Naive thymus-derived CD4-positive, alpha-beta T cell (primary cell): ENCODE results near the gene CD3D. TPM values are rescaled to one million over a fixed set of nuclear protein-coding genes. Genes with fewer than 3 reads are reported as not detected.

Experiments used
- ATAC-seq: fragments of 150-1000 bp; cut with Tn5 transposase; 2 replicates; pipeline ENCODE4 v1.10.0; 2021; ENCODE audit warnings: mild to moderate bottlenecking, moderate library complexity
- CTCF ChIA-PET: fragments of 350-600 bp; sonication (Branson Sonifier 250); formaldehyde crosslinking; loops from one replicate; lab custom pipeline; 2021; ENCODE audit warnings: antibody characterized with exemption; lab: Charles Lee
- POLR2A ChIA-PET: fragments of 350-600 bp; sonication (Branson Sonifier 250); formaldehyde crosslinking; loops from one replicate; lab custom pipeline; 2021; ENCODE audit warnings: antibody characterized with exemption, inconsistent platforms; lab: Charles Lee
- DNase-seq, 9 donors: peaks; one replicate each; pipeline versions ENCODE4 v3.0.0 to v3.0.0-alpha.2; 2020 to 2022; ENCODE audit warnings: mixed read lengths in 1 of 9
- H3K27ac ChIP-seq: one replicate; pipeline ENCODE4 v1.7.0; 2013; ENCODE audit warnings: mild to moderate bottlenecking, low read depth, low read length, moderate library complexity
- H3K27me3 ChIP-seq, 2 donors: one replicate each; pipeline ENCODE4 v1.7.0; 2013; ENCODE audit warnings: low read length in 2 of 2, mild to moderate bottlenecking in 2 of 2, moderate library complexity in 2 of 2; ENCODE audit not compliant: control insufficient read depth in 2 of 2, insufficient read depth in 2 of 2
- H3K36me3 ChIP-seq, 3 experiments: 1 replicate in 2 of 3; 2 replicates in 1 of 3; pipeline ENCODE4 v1.7.0; 2013; ENCODE audit warnings: low read length in 3 of 3, mild to moderate bottlenecking in 3 of 3, moderate library complexity in 1 of 3; ENCODE audit not compliant: insufficient read depth in 3 of 3, control insufficient read depth in 2 of 3
- H3K4me1 ChIP-seq, 2 donors: one replicate each; pipeline ENCODE4 v1.7.0; 2013; ENCODE audit warnings: low read length in 2 of 2, mild to moderate bottlenecking in 2 of 2, moderate library complexity in 1 of 2; ENCODE audit not compliant: control insufficient read depth in 2 of 2, insufficient read depth in 2 of 2
- H3K4me3 ChIP-seq: 2 replicates; pipeline ENCODE4 v1.7.0; 2013; ENCODE audit warnings: mild to moderate bottlenecking, low read length
- H3K9me3 ChIP-seq, 3 experiments: 1 replicate in 2 of 3; 2 replicates in 1 of 3; pipeline ENCODE4 v1.7.0; 2013; ENCODE audit warnings: low read length in 3 of 3; ENCODE audit not compliant: control insufficient read depth in 2 of 3
- H3K27ac Mint-ChIP-seq, 9 donors: one replicate each; pipeline ENCODE4 v1.8.0; 2020 to 2022; ENCODE audit warnings: mixed read lengths in 9 of 9, mild to moderate bottlenecking in 8 of 9, moderate library complexity in 5 of 9, inconsistent platforms in 2 of 9
- H3K27me3 Mint-ChIP-seq, 5 donors: one replicate each; pipeline ENCODE4 v1.8.0; 2021 to 2022; ENCODE audit warnings: mixed read lengths in 5 of 5, mild to moderate bottlenecking in 1 of 5
- H3K36me3 Mint-ChIP-seq, 5 donors: one replicate each; pipeline ENCODE4 v1.8.0; 2020 to 2022; ENCODE audit warnings: mixed read lengths in 5 of 5, mild to moderate bottlenecking in 3 of 5, inconsistent platforms in 1 of 5
- H3K4me1 Mint-ChIP-seq, 7 donors: one replicate each; pipeline ENCODE4 v1.8.0; 2020 to 2022; ENCODE audit warnings: mixed read lengths in 7 of 7, mild to moderate bottlenecking in 3 of 7, inconsistent platforms in 1 of 7
- H3K4me3 Mint-ChIP-seq, 10 donors: one replicate each; pipeline ENCODE4 v1.8.0; 2020 to 2022; ENCODE audit warnings: mild to moderate bottlenecking in 10 of 10, mixed read lengths in 10 of 10, moderate library complexity in 6 of 10, inconsistent platforms in 2 of 10
- H3K9me3 Mint-ChIP-seq, 11 donors: one replicate each; pipeline ENCODE4 v1.8.0; 2020 to 2022; ENCODE audit warnings: mixed read lengths in 11 of 11, mild to moderate bottlenecking in 4 of 11, inconsistent platforms in 1 of 11, moderate library complexity in 1 of 11
- intact Hi-C, 2 donors: fragments of 100-400 bp; cut with micrococcal nuclease; formaldehyde crosslinking; loops; one replicate each; pipeline ENCODE4 v1.15.1; 2023
- polyA plus RNA-seq, 2 donors: library from polyadenylated mRNA; unstranded; fragments of 300-500 nt; fragmentation: Illumina TruSeq; gene quantifications; one replicate each; pipeline ENCODE4 v1.2.3, GENCODE V29; 2021
- total RNA-seq, 6 experiments: library from RNA in 5 of 6; stranded (reverse) in 5 of 6; gene quantifications; 1 replicate in 5 of 6; 2 replicates in 1 of 6; pipeline ENCODE4 v1.2.3 and lab custom pipeline; 2021 to 2026

Gene CD3D
- total and polyA plus RNA-seq, 7 experiments from 2014 or later, result 232 to 1,287 (median 394) TPM

DNA sequence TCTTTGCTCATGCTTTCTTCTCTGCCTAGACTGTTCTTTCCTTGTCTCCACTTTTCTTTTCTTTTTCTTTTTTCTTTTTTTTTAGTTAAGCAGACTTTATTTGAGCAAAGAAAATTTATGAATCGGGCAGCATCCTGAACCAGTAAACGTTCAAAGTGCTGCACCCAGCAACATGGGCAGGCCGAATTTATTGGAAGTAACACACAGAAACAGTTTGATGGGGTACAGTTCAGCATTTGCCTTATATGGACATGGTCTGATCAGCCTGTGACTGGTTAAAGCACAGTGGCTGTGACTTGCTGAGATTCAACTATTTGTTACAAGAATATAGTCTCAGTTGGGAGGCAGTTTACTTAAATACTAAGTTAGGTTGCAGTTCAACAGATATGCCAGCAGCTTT lies 22.0 kb downstream of the CD3D start:
- no peaks in the 10 kb centered on the region for H3K27me3 ChIP-seq
- H3K36me3 ChIP-seq, result peaks cover 0 to 1% (median 0%) of the 10 kb centered on the region in 3 experiments
- intact Hi-C loops, result no loop called here
- no peaks in the 10 kb centered on the region for H3K9me3 ChIP-seq
- H3K9me3 Mint-ChIP-seq, result peaks cover 0 to 8% (median 1%) of the 10 kb centered on the region in 11 donors
- DNase-seq, result no peak
- peaks cover 44 to 73% of the 10 kb centered on the region in 2 donors for H3K4me1 ChIP-seq
- ChIA-PET CTCF (interaction anchor here (1.1 kb wide), 2 partner anchors 8 to 25 kb away, joined by 3 to 4 read pairs; no protein-coding TSS in a partner anchor), POLR2A (interaction anchor here (0.5 to 1.2 kb wide), 3 partner anchors 8 to 143 kb away, joined by 3 to 4 read pairs (median 3); no protein-coding TSS in a partner anchor)
- no peak overlapping the region for H3K4me3 ChIP-seq
- H3K4me1 Mint-ChIP-seq, result peaks cover 53 to 93% (median 82%) of the 10 kb centered on the region in 7 donors
- no peaks in the 10 kb centered on the region for H3K27me3 Mint-ChIP-seq
- H3K4me3 Mint-ChIP-seq, result peak overlapping the region in 6 of 10 donors; percentile 0 to 87 (median 77)
- peak overlapping the region; percentile 48 to 100 (median 97) for H3K27ac Mint-ChIP-seq
- no peak for ATAC-seq
- peaks cover 3 to 52% (median 41%) of the 10 kb centered on the region in 5 donors for H3K36me3 Mint-ChIP-seq
- no peak overlapping the region for H3K27ac ChIP-seq

DNA sequence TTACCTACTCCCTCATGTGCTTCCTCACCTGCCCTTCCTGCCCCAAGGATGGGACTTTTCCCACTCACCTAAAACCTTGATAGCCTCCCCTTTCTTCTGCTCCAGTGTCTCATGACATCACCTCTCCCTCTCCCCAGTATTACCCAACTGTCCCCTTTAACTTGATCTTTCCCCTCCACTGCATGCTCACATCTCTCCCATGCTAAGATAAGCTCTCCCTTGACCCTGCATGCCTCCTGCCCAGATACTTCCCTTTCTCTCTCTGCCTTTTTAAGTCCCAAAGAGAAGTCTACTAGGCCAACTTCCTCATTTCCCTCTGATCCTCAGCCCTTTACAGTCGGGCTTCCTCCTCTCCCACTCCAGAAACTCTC lies 23.2 kb downstream of the CD3D start:
- Mint-ChIP-seq H3K9me3 (peaks cover 0 to 8% (median 1%) of the 10 kb centered on the region in 11 donors), H3K36me3 (peaks cover under 1 to 55% (median 44%) of the 10 kb centered on the region in 5 donors), H3K4me3 (peak overlapping the region; percentile 3 to 87 (median 70)), H3K27me3 (no peaks in the 10 kb centered on the region), H3K4me1 (peaks cover 60 to 99% (median 86%) of the 10 kb centered on the region in 7 donors), H3K27ac (peak overlapping the region; percentile 62 to 100 (median 97))
- no peak for ATAC-seq
- intact Hi-C loops, result no loop called here
- Histone ChIP-seq H3K27me3 (no peaks in the 10 kb centered on the region), H3K4me1 (peaks cover 50 to 84% of the 10 kb centered on the region in 2 donors), H3K9me3 (no peaks in the 10 kb centered on the region), H3K4me3 (peak overlapping the region; percentile 14), H3K36me3 (peaks cover 1 to 12% (median 3%) of the 10 kb centered on the region in 3 experiments), H3K27ac (peak overlapping the region; percentile 61)
- no peak for DNase-seq
- POLR2A ChIA-PET, result interaction anchor here (0.7 to 1.2 kb wide), 3 partner anchors 9 to 253 kb away, joined by 3 to 4 read pairs (median 3); partner anchors contain the start of gene ARCN1
- CTCF ChIA-PET, result interaction anchor here (0.8 to 1.1 kb wide), 3 partner anchors 13 to 24 kb away, joined by 3 to 4 read pairs (median 3); no protein-coding TSS in a partner anchor

DNA sequence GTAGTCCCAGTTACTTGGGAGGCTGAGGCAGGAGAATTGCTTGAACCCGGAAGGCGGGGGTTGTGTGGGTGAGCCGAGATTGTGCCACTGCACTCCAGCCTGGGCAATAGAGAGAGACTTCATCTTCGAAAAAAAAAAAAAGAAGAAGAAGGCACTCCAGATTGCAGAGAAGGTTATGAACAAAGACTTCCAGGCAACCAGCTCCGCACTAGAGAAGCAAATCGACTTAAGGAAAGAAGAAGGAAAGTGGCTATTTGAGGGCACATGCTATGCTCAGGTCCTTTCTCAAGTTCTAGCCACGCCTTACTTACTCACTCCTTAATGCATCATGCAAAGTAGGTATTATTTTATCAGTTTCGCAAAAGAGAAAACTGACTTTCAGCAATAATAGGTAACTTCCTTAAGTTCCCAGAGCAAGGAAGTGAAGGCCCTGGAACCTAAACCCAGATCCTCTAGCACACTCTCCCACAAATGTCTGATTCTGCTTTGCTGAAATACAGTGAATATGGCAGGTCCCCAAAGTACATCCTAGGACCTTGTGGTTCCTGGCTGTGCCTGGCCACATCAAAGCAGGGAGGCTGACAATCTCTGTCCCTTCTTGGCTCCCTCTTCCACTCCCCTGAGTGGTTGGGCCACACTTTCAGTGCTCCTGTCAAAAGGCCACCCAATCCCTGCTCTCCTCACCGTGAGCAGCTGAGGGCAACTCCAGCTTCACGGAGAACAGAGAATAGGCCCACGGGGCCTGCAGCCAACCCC lies 23.7 kb downstream of the CD3D start:
- Mint-ChIP-seq H3K4me3 (peak overlapping the region; percentile 12 to 87 (median 70)), H3K9me3 (peaks cover 0 to 8% (median 1%) of the 10 kb centered on the region in 11 donors)

DNA sequence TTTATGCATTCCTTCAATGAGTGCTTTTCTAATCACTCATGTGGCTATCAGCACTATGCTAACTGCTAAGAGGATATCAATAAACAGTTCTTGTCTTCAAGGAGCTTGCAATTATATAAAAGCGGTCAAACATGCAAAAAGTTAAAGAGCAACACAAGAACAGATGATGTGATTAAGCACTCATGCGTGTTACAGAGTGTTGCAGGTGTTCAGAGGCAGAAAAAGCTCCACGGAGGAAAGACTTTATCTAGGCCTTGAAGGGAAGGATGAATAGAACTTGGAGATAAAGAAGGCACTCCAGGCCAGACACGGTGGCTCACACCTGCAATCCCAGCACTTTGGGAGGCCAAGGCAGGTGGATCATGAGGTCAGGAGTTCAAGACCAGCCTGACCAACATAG lies 24.4 kb downstream of the CD3D start:
- POLR2A ChIA-PET, result no interaction called here
- Histone ChIP-seq H3K4me1 (peaks cover 50 to 96% of the 10 kb centered on the region in 2 donors), H3K27ac (peak overlapping the region; percentile 61), H3K27me3 (no peaks in the 10 kb centered on the region), H3K4me3 (peak overlapping the region; percentile 14), H3K9me3 (no peaks in the 10 kb centered on the region), H3K36me3 (peaks cover 13 to 24% (median 14%) of the 10 kb centered on the region in 3 experiments)
- no peak for DNase-seq
- peaks cover 0 to 8% (median 1%) of the 10 kb centered on the region in 11 donors for H3K9me3 Mint-ChIP-seq
- intact Hi-C loops, result no loop called here
- peaks cover 66 to 99% (median 86%) of the 10 kb centered on the region in 7 donors for H3K4me1 Mint-ChIP-seq
- no peak for ATAC-seq
- peak overlapping the region; percentile 4 to 87 (median 68) for H3K4me3 Mint-ChIP-seq
- no peaks in the 10 kb centered on the region for H3K27me3 Mint-ChIP-seq
- peak overlapping the region; percentile 42 to 100 (median 97) for H3K27ac Mint-ChIP-seq
- CTCF ChIA-PET, result no interaction called here
- H3K36me3 Mint-ChIP-seq, result peaks cover 9 to 57% (median 42%) of the 10 kb centered on the region in 5 donors

More for the DNA sequence above, 23.7 kb downstream of the CD3D start:
- no peak for ATAC-seq
- H3K27me3 Mint-ChIP-seq, result no peaks in the 10 kb centered on the region
- H3K27ac Mint-ChIP-seq, result peak overlapping the region; percentile 62 to 100 (median 97)
- peaks cover 7 to 17% (median 8%) of the 10 kb centered on the region in 3 experiments for H3K36me3 ChIP-seq
- peak overlapping the region; percentile 14 for H3K4me3 ChIP-seq
- H3K27me3 ChIP-seq, result no peaks in the 10 kb centered on the region
- H3K4me1 ChIP-seq, result peaks cover 50 to 90% of the 10 kb centered on the region in 2 donors
- no peak for DNase-seq
- H3K27ac ChIP-seq, result peak overlapping the region; percentile 61
- ChIA-PET POLR2A (interaction anchor here (0.7 to 1.1 kb wide), 2 partner anchors 103 to 254 kb away, joined by 3 read pairs; partner anchors contain the start of gene ARCN1), CTCF (interaction anchor here (1.0 to 1.1 kb wide), 2 partner anchors 13 to 24 kb away, joined by 3 to 4 read pairs; no protein-coding TSS in a partner anchor)
- intact Hi-C loops, result no loop called here
- peaks cover 6 to 58% (median 44%) of the 10 kb centered on the region in 5 donors for H3K36me3 Mint-ChIP-seq
- H3K9me3 ChIP-seq, result no peaks in the 10 kb centered on the region
- H3K4me1 Mint-ChIP-seq, result peaks cover 65 to 99% (median 86%) of the 10 kb centered on the region in 7 donors

DNA sequence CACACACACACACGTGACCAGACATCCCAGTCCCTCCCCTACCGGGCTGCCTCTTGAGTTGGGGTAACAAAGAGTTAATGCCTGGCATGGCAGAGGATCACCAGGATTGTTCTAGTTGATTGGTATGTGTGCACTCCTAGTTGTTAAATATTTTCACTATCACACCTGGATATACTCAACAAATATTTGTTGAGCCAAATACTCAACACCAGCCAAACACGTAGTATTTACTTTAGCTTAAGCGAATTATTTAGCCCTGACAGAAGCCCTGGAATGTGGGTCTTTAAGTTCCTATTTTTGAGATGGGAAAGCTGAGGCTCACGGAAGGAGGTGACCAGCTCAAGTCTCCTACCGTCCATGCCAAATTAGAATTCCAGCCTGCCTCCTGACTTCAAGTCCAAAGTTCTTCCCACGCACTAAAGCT lies 27.5 kb downstream of the CD3D start:
- intact Hi-C loops, result no loop called here
- ChIA-PET POLR2A (no interaction called here), CTCF (no interaction called here)
- Mint-ChIP-seq H3K27ac (peak overlapping the region; percentile 93 to 100 (median 98)), H3K36me3 (peaks cover 18 to 66% (median 48%) of the 10 kb centered on the region in 5 donors), H3K27me3 (no peaks in the 10 kb centered on the region), H3K4me1 (peaks cover 69 to 98% (median 93%) of the 10 kb centered on the region in 7 donors), H3K4me3 (peak overlapping the region; percentile 61 to 88 (median 82)), H3K9me3 (peaks cover 0 to 8% (median 0%) of the 10 kb centered on the region in 11 donors)
- ATAC-seq (no peak), DNase-seq (no peak)
- H3K4me1 ChIP-seq, result peaks cover 71 to 96% of the 10 kb centered on the region in 2 donors
- H3K4me3 ChIP-seq, result no peak overlapping the region
- peaks cover 29 to 51% (median 34%) of the 10 kb centered on the region in 3 experiments for H3K36me3 ChIP-seq
- no peaks in the 10 kb centered on the region for H3K9me3 ChIP-seq
- no peaks in the 10 kb centered on the region for H3K27me3 ChIP-seq
- H3K27ac ChIP-seq, result peak overlapping the region; percentile 72

DNA sequence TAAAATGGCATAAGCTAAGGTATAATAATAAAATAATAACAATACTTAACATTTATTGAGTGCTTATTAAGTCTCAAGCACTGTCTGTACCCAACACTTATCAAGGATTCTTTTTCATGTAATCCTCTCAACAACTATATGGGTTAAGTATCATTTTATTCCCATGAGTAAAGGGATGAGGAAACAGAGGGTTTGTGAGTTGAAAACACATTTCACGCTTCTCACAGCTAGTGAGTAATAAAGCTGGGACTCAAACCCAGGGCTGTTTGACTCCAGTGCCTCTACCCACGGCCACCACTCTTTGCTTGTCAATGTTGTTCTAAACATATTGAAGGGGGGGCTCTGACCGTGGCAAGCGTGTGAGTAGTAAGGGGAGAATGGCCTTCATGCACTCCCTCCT lies 29.3 kb downstream of the CD3D start:
- H3K4me1 ChIP-seq, result peaks cover 65 to 87% of the 10 kb centered on the region in 2 donors
- Mint-ChIP-seq H3K4me1 (peaks cover 63 to 98% (median 91%) of the 10 kb centered on the region in 7 donors), H3K27me3 (no peaks in the 10 kb centered on the region), H3K27ac (peak overlapping the region in 8 of 9 donors; percentile 89 to 100 (median 98)), H3K9me3 (peaks cover 0 to 6% (median 0%) of the 10 kb centered on the region in 11 donors), H3K36me3 (peaks cover 24 to 69% (median 56%) of the 10 kb centered on the region in 5 donors), H3K4me3 (peak overlapping the region in 1 of 10 donors; percentile 95)
- H3K4me3 ChIP-seq, result no peak overlapping the region
- no peaks in the 10 kb centered on the region for H3K27me3 ChIP-seq
- intact Hi-C loops, result no loop called here
- DNase-seq (no peak), ATAC-seq (no peak)
- POLR2A ChIA-PET, result interaction anchor here (0.9 kb wide), 1 partner anchor 14 kb away, joined by 3 read pairs; no protein-coding TSS in a partner anchor
- peak overlapping the region; percentile 52 for H3K27ac ChIP-seq
- no peaks in the 10 kb centered on the region for H3K9me3 ChIP-seq
- H3K36me3 ChIP-seq, result peaks cover 34 to 60% (median 41%) of the 10 kb centered on the region in 3 experiments
- CTCF ChIA-PET, result interaction anchor here (2.0 kb wide), 1 partner anchor 17 kb away, joined by 13 read pairs; no protein-coding TSS in a partner anchor
